NOMO-1 (cell line): ENCODE data around the gene PDGFD.

Source experiments
- DNase-seq, 2 experiments: peaks; one replicate each; lab custom pipeline; 2025; ENCODE audit not compliant: unreplicated experiment in 2 of 2; lab: John Stamatoyannopoulos, UW

Gene PDGFD

DNA sequence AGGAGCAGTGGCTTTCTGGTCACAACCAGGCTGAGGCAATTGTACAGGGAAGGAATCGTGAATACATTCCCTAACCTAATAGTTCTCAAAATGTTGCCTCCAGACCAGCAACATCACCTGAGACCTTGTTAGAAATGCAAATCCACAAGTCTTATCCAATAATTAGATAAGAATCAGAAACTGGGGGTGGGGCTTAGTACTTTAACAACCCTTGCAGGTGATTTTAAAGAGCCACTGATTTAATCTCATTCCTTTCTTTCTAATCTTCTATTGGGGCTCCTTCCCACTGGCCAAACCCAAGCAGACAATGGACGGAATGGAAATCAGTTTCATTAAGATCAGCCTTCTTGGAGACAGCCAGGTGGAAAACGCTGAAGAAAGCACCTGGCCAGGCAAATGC is 269.9 kb downstream of the PDGFD start:
- no peak for DNase-seq

DNA sequence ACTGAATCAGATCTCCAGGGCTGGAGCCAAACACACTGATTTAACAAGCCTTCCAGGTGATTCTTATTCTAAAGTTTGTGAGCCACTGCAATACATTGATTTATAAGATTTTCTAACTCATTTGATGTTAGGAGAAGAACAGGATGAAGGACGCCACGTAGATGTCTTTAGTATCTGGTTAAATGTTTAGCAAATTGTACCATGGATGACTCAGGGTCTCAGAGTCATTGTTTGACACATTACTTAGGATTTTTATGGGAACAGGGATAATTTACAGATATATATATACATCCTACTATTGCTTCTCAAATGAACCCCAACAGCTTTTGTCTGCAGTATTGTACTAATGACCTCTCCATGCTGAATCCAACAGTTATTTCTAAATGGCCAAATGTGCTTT is 270.6 kb downstream of the PDGFD start:
- DNase-seq, result no peak

DNA sequence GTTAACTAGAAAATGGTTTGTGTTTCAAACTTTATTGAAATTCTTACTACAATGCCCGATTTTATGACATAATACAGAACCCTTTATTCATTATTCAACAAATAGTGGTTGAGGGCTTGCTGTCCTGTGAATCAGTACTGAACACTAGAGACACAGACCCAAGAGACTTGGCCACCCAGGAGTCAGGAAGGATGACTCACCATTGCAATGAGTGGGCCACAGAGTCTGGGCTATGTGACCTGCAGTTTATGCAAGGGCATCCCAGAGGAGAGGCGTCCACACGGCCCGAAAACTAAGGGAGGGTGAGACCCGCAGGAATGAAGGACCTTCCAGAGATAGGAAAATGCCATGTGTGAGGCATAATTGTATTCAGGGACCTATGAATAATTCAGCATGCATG is 271.3 kb downstream of the PDGFD start:
- DNase-seq, result no peak

DNA sequence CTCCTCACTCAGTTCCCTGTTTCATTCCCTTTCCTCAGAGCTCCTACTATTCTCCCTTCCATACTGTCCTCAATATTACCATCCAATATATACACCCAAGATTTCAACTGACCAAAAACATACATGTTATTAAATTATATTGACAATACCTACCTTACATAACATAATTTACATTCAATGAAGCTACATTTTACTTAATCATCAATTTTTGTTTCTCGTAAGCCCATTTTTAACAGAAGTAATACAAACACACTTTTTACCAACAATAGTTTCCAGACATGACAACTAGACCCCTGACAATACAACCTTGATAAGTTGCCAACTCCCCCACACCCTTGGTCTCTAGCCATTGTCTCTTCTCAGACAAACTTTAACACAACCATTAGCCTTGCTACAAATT is 273.3 kb downstream of the PDGFD start:
- DNase-seq, result no peak

DNA sequence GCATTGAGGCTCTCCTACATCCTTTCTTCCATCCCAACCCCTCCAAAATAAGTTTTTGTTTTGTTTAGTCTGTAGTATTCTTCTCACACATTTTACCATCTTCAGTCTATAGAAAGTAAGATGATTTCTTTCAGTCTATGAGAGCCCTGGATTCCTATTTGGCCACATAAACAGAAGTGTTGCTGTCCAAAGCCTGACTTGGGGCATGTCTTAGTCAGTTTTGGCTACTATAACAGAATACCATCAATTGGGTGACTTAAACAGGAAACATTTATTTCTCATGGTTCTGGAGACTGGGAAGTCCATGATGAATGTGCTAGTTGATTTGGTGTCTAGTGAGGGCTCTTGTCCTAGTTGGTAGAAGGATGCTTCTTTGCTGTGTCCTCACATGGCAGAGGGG is 274.3 kb downstream of the PDGFD start:
- DNase-seq, result no peak

DNA sequence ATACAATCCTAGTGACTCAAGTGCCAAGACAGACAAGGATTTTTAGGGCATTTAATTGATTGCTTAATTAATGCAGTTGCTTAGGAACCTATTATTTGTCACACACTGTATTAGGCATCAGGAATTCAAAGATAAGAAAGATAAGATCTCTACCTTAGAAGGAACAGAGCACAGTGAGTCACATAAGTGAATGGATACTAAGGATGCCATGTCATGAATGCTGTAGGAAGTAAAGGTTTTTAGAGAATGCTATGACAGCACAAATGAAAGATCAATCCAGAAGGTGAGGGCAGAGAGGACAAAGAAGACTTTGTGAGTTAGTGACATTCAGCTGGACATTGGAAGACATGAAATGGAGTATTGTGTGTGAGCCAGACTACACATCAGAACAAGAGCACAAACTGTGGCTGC is 275.4 kb downstream of the PDGFD start:
- DNase-seq, result no peak

DNA sequence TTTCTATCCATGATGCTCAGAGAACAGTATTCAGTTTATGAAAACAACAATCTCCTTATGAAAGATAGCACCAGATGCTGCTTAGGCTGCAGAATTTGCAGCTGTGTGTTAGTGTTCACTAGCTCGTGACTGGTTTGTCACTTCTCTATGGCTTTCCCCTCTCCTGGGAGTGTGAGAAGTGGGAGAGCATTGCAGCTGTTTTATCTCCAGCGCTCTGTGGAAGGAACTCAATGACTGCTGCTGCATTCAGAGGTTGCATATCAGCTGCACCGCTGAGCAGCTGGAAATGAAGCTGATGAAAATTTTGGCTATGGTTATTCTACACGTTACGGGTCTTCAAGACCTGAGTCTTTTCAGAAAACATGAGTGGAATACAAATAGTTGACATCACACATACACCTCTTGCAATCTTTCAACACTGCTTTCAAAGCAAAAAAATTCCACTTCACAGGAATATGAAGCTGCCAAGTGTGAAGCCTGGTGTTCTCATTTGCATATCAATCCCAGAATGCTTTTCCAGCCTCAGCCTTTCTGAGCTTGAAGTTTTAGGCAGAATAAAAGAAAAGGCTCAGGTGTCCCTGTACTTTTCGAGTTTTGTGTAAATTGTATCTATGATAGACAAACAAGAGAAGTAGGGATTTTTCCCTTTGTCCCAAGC is 276.8 kb downstream of the PDGFD start:
- no peak for DNase-seq

DNA sequence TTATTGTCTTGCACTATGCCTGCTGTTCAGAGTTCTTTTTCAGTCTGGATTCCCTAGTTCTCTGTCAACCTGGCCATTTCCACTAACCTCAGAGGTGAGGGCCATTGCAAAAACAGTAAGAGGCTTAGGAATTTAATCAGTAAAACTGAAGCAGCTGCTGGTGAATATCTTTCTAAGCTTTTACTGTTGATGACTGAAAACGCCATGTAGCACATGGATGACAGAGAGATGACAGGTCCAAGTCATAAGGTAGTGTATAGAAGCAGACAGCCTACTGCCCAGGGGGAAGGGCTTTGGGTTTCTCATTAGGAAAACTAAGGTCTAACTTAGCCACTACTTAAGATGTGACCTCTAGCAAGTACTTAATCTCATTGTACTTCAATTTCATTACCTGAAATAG is 280.1 kb downstream of the PDGFD start:
- no peak for DNase-seq

DNA sequence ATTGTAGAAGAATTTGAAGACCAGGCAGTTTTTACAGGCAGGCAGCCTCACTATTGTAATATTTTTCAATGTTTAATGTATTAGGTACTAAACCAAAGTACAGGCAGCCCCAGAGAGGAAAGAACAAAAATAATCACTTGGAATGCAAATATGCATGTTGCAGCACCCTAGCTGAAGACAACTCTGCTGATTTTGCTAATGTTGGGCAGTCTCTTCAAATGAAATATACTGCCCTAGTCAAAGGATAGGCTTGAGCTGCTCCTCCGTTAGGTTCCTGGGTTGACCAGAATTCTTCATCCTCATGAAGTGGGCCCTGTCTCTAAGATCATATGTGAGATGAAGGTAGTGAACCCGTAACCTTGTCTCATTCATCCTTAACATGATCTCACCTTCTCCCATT is 280.7 kb downstream of the PDGFD start:
- DNase-seq, result no peak

DNA sequence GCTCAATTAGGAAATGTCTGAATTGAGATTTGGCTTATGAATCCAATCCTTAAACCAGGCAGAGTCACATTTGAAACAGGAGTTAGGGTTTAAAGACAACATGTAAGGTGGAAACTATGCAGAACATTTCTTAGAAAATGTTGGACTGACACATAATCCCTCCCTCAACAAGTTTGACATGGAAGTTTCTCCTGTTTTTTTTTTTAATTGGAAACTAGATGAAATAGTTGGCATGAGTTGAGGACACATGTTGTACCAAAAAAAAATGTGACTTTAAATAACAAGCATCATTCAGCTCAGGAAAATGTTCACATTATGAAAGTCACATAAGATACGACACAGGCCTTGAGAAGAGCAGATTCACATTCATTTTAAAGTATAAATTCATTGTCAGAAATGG is 282.4 kb downstream of the PDGFD start:
- DNase-seq, result no peak

DNA sequence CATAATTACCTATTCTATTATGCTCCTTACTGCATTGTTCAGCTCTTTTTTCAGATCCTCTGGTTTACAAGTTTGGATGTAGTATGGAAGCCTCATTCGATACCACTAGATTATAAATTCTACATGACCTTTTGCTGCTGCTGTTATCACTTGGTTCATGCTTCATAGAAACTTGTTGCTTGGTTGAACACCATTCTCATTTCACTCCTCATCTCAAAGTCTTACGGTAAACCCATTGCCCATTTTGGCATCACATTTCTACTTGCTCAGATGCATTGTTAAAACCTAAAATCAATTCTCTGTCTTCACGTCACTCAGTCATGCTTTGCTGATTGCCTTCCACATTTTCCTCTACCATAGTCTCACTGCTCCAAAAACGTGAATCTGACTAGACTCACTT is 283.0 kb downstream of the PDGFD start:
- no peak for DNase-seq

DNA sequence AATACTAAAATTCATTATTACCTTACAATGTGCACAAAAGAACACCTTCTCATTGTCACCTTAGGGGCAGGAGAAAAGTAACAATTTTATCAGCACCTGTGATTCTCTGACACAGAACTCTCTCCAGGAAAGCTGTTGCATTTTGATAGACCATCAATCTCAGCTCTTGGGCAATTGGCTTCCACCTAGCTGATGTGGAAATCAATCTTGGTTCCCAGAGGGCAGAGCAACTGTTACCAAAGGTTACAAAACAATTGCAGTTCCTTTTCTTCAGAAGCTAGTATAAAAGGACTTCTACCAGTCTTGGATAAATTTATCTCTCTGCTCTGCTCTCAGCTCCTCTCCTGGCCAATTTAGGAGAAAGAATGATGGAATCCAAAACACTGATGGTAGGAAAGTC is 285.3 kb downstream of the PDGFD start:
- peak; percentile 76 to 94 for DNase-seq

DNA sequence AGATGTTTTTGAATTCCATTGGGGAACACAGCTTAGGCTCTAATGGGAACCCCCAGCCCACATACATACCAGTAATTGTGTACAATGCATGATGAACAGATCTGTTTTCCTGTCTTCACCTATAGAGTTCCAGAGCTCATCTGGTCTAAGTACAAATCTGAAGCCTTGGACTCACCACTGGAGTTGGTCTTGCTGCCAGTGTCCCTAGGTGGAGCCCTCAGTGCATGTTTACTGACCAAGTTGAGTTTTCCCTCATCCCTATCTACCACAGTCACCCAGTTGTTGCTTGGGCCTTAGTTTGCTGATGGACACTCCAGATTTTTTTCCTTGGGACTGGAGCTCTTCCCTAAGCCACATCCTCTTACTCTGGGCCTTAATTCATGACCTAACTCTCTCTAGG is 286.7 kb downstream of the PDGFD start:
- DNase-seq, result no peak

DNA sequence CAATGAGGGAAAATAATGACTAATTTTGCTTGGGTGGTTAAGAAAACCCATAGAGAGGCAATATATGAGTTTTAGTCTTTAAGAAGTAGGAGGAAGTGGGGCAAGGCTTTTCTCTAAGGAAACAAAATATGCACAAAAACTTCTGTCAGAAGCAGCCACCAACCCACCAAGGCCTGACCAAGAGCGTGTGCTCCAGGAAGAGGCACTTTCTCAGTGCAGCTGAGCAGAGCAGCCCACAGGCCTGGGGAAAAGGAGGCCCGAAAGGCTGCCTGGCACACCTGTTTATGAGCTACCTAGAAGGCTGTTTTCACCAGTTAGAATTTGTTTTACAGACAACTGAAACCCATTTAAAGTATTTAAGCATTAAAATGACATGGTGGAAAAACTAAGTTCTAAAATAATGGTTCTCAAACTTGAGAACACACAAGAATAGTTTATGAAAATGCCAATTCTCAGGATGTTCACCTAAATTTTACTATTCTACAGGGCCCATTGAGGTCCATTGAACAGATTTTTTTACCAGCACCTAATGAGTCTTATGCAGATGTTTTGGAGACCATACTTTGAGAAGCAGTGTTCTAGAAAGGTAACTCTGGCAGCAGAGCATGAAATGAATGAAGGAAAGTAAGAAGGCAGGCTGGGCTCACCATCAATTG is 288.0 kb downstream of the PDGFD start:
- DNase-seq, result peak; percentile 40 to 42

DNA sequence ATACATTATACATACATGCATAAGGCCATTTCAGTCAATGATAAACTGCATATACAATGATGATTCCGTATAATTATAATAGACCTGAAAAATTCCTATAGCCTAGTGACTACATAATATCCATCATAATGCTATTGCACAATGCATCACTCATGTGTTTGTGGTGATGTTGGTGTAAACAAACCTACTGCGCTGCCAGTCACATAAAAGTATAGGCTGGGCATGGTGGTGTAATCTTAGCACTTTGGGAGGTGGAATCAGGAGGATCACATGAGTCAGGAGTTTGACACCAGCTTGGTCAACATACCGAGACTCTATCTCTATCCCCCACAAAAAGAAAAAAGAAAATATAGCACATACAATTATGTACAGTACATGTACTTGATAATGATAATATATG is 291.2 kb downstream of the PDGFD start:
- peak in 1 of 2 experiments; percentile 7 for DNase-seq

DNA sequence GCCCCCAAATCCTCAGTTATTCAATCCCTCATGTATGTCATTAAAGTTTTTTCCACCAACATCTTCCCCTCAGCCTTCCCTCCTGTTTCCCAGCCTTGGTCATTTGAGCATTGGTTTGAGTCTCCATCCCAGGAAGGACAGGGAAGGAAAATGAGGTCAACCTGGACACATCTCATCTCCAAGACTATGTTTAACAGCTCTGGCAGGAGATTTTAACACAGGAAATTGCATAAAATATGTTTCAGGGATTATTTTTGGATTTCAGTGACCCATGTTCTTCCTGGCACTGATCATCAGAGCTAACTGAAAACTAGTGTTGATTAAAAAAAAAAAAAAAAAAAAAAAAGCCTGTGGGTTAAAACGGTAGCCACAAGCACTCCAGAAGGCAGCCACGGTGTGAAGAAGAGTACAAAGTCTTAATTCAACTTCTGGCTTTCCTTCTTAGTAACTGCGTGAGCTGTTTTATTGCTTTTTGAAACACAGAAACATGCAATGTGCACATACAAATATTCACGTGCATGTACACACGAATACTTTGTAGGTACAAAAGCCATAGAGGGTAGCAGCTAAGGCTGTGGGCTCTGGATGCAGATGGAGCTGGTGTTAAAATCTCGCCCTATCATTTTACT is 291.9 kb downstream of the PDGFD start:
- DNase-seq, result peak in 1 of 2 experiments; percentile 32

DNA sequence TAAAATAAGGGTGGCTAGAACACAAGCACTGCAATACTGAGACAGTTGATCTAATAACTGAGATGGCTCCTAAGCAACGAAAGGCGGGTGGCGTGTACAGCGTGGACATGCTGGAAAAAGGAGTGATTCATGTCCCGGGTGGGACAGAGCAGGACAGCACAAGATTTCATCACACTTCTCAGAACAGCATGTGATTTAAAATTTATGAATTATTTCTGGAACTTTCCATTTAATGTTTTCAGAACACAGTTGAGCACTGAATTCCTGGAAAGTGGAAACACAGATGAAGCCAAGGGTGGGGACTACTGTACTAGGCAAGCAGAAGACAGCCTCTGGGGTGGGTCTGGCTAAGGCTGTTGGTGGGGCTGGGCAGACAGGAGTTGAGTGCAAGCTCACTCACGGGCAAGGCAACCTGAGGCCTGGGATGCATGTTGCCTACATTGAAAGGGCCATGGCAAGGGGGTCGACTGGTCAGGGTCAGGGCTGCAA is 293.1 kb downstream of the PDGFD start:
- DNase-seq, result peak in 1 of 2 experiments; percentile 55

DNA sequence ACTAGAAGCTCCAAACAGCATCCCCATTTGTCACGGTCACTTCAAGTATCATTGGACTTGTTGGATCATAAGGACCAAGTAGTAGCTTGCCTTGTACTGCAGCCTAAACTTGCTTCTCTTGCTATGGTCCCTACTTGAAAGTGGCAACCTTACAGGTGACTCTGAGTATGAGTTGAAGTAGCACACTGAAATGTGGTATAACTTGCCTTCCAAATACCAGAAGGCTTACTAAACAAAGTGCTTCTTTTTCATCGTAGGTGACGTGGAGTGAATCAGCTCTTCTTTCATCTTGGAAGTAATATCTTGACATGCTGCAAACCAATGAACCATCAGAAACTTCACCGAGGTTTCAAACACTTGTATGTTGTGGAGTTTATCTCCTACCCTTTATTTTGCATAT is 296.5 kb downstream of the PDGFD start:
- DNase-seq, result no peak

DNA sequence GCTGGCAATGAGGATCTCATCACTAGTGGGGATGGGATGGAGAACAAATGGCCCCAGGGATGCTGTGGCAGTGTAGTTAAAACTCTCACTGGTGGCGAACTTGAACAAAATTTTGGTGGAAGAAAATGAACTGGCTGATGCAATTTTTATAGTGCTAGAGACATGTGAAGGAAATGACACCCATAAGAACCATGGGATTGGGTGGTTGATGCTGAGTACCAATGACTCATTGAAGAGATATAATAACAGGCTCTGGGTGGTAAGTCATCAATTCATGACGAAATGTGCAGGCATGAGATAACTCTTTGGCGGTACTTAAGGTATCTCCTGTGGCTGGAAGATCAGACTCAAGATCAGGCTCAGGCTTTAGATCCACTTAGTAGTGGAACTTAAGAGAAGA is 300.4 kb downstream of the PDGFD start:
- DNase-seq, result no peak

DNA sequence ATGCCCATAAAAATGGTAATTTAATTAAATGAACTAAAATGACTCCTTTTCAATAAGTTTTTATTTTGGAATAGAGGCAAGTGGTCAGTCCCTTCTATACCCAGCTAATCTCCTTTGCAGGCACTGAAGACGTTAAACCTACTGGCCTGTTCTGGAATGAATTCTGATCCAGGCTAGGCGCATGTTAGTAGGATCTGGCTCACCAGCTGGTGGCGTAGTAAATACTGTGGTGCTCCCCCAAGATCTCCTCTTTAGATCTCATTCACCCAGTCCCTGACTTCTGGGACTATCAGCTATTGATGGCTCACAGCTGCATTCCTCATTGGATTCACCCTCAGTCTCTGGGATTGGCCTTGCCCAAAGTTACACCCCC is 301.2 kb downstream of the PDGFD start:
- DNase-seq, result no peak

DNA sequence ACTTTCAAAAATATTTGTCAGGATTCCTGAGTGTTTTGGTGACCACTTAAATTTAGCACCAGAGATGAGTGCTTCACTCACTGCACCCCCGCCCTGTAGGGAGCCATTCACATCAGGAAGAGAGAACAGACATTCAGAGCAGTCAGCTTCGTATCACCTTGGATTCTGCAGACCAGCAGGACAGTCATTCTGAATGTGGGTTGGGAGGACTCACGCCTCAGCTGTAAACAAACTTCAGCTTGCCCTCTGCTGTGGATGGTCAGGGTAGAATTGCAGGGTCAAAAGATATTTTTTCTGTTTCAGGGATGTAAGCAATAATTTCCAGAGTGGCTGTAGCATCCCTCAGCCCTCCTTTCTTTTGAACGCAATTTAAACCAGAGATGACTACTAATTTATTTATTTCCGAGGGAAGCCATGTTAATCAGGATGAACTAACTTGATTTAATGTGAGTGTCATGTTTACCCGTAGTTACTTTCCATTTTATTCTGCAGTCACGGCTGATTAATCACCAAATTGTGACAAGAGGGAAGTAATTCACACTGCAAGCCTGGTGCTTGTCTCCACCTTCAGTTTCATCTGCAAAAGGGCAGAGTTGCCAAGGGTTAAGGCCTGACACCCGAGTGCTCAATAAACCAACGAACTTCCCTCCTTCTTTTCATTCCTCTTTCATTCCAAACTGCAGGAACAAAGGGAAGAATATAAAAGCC is 301.7 kb downstream of the PDGFD start:
- peak; percentile 31 to 71 for DNase-seq
